ENCODE measurements around the gene ST3GAL3.
A peak's percentile ranks its signal among the peaks of the same experiment; 100 is the strongest.

The ST3GAL3 gene

DNA sequence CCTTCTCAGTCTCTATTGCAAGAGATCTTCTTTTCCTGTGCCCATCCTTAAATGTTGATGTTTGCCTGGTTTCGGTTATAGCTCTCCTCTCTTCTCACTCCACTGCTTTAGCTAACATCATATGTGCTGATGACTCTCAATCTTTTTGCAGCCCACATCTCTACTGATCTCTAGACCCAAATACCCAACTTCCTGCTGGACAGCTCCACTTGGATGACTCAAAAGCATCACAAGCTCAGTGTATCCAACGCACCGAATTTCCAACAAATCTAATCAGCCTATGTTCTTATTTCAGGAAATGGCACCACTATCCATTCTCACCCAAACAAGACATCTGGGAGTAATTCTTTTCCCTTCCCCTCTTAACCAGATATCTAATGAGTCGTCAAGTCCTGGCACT, 147.1 kb downstream of the ST3GAL3 start:
- DNase-seq = no peak

DNA sequence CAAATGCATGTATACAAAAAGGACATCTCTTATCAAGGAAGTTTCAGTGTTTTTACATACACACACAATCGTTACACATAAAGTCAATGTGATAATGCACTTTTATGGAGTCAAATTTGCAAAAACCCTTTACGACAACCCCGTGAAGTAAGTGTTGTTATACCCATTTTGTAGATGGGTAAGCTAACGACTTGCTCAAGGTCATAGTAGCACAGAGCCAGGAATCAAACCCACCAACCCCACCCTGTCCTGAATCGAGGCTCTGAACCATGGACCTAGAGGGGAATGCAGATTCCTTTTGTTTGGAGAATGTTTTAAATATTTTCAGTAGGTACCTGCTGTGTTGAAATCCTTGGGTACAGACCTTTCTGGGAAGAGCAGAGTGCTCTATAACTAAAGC, 148.9 kb downstream of the ST3GAL3 start:
- no peak for DNase-seq

DNA sequence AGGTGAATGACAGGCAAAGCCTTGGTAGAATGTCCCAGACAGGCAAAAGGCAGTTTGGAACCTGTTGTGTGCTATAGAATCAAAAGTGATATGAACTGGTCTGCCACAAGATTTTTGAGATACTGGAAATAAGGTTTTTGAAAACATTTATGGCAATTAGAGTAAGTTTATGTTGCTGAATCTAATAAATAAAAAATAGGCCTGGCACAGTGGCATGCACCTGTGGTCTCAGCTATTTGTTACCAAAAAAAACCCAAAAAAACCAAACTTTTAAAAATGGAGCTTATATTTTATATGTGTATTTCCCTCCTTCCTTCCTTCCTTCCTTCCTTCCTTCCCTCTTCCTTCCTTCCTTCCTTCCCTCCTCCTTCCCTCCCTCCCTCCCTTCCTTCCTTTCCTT, 149.8 kb downstream of the ST3GAL3 start:
- DNase-seq = no peak

DNA sequence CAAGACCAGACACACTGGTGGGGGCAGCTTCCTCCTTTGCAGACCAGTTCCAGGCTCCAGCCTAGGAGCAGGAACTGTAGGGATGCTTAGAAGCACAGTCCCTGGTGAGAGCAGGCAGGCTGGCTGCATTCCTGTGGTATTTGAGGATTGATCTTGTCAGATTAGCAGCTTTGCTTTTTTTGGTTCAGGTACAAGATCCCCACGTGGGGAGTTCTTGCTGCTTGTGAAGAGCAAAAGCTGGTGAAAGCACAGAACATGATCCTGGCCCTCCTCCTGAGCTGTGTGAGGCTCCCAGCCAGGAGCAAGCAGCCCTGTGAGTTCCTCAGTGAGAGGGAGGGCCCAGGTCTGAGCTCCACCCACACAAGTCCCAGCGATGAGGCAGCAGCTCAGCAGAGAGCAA, 151.0 kb downstream of the ST3GAL3 start:
- DNase-seq = peak in 1 of 2 experiments; percentile 48

DNA sequence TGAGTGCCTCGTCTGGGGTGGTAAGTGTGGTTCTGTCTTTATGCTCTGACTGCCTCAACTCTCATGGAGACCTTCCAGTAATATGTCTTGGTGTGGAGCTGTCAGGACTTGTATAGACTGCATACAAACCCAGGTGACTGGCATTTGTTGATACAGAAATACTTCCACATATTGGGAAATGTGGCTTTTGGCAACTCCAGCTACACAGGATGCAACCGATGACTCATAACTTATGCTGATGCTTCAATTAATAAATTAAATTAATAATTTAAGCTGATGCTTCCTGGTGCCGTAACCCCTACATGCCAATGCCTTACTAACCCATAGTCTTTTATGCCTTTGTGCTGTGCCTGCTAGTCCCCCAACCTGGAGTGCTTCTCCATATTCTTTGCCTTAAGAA, 154.0 kb downstream of the ST3GAL3 start:
- no peak for DNase-seq

DNA sequence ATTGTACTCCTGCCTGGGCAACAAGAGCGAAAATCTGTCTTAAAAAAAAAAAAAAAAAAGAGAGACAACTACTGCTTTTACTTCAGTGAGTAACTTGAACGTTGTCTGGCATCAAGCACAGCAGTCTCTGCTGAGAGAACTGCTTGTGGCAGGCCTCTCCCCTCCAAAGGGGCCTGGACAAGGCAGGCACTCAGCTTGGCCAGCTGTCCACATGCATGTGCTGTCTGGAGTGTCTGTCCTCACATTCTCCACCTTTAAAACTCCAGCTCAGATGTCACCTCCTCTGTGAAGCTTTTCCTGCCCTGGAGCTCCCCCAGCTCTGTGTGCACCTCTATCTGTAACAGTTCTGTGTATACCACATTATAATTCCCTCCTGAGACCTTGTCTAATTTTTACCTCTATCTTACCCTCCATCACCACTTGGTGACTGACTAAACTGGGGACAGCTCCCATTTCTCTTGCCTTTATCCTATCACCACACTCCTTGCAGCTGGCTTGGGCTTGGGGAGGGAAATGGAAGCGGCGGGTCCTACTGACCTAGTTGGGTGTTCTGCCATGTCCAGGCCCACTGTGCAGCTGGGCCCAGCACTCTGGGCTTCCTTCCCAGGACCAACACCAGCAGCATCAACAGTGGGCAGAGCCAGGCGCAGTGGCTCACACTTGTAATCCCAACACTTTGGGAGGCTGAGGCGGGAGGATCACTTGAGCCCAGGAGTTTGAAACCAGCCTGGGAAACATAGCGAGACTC, 154.8 kb downstream of the ST3GAL3 start:
- no peak for DNase-seq

DNA sequence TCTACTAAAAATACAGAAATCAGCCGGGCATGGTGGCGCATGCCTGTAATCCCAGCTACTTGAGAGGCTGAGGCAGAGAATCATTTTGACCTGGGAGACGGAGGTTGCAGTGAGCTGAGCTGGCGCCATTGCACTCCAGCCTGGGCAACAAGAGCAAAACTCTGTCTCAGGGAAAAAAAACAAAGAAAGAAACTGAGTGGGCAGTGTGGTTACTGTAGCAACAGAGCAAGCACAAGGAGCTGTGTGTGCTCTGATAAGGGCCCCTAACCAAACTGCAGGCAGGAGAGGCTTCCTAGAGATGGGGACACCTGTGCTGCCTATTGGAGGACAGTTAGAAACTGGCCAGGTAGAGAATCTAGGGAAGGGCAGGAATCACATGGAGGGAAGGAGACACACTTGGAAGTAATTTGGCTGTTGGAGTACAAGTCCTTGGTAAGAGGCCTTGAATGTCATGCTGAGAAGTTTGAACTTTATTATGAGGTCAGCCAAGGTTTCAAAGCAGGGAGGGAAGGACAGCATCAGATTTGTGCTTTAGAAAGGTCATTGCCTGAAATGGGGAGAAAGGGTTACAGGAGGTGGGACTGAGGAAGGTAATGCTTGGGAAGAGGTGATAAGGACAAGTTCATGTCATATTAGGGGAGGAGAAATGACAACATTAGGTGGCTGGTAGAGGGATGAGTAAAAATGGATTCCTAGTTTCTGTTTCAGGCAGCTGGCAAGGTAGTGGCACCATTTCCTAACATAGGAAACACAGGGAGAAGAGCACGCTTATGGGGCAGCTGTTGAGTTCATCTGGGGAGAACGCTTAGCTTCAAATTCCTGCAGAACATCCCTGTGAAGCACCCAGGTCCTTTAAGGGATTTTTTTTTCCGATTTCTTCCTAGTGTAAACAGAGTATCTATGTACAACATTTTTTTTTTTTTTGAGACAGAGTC, 157.0 kb downstream of the ST3GAL3 start:
- no peak for DNase-seq

DNA sequence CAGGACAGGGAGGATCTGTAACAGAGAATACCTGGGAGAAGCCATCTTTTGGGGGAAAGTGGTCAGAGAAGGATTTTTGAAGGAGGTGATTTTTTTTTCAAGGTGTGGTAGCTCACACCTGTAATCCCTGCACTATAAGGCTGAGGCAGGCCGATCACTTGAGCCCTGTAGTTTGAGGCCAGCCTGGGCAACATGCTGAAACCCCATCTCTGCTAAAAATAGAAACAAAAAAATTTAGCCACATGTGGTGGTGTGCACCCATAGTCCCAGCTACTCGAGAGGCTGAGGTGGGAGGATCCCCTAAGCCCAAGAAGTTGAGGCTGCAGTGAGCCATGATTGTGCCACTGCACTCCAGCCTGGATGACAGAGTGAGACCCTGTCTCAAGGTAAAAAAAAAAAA, 158.9 kb downstream of the ST3GAL3 start:
- no peak for DNase-seq

DNA sequence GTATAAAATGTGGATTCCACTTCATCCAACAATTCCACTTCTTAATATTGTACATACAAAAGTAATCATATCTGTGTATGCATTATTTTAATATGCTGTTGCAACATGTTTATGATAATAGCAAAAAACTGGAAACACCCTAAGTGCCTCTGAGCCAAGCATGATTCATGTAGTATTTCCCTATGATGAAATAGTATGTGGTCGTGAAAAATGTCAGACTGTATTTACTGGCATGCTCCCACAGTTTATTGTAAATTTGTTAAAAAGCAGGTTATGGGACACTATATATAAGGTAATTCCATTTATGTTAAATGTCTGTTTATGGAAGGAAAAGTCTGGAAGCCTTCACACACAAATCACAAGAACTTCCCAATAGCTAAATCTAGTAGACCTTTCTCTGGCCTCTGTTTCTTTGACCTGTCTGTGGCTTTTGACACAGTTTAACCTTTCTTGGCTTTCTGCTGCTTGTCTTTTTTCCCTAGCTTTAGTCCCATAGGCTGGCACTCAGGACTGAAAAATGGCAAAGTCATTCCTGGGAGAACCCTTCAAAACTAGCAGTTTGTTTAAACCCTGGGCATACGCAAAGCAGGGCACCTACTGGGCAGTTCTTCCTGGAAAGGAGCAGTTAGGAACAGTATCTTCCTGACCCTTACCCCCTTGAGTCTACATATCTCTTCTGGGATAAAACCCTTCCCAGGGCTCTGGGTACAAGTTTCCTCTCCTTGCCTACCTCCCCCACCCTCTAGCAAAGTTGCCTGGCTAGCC, 160.8 kb downstream of the ST3GAL3 start:
- DNase-seq = no peak

DNA sequence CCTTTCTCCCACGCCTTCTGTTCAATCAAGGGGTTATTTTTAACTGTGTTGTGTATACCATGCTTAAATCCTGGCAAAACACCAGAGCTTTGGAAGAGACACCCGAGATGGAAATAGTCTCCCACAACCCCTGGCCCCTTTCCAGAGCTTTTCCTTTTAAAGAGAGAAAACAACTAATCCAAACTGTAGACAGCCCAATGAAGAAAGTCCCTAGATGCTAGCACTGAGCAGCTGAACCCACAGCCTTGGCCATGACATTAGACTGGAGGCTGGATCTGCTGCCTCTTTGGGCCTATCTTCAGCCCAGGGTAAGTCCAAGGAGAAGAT, 161.4 kb downstream of the ST3GAL3 start:
- no peak for DNase-seq

DNA sequence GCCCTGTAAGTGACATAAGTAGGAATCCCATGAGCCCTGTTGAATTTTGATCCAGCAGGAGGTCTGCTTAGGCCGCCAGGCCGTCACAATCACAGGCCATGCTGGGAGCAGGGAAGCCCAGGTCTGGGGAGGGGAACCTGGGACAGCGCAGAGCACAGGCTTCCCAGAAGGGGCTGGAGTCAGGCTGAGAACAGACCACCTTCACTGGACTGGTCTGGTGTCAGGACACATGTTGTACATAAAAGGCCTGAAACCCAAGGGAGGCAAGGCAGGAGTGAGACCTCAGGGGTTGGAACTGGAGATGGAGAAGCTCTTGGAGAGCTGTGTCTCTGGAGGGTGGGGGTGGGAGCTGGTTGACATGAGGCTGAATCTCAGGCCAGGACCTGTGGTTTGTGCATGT, 163.0 kb downstream of the ST3GAL3 start:
- no peak for DNase-seq

DNA sequence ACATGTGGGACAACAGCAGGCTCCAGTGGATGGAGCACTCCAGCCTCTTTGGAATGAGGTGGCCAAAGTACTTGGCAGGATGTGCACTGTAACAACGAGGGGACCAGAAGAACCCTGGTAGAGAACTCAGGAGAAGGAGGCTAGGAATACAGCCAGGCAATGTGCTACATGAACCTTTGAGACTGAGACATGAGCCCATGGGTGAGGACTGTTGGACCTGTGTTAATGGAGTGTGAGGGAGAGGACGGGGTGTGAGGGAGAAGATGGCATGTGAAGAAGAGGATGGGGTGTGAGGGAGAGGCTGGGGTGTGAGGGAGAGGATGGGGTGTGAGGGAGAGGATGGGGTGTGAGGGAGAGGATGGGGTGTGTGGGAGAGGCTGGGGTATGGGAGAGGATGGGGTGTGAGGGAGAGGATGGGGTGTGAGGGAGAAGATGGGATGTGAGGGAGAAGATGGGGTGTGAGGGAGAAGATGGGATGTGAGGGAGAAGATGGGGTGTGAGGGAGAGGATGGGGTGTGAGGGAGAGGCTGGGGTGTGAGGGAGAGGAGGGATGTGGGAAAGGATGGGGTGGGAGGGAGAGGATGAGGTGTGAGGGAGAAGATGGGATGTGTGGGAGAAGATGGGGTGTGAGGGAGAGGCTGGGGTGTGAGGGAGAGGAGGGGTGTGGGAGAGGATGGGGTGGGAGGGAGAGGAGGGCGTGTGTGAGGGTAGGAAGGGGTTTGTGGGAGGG, 164.0 kb downstream of the ST3GAL3 start:
- DNase-seq = no peak

DNA sequence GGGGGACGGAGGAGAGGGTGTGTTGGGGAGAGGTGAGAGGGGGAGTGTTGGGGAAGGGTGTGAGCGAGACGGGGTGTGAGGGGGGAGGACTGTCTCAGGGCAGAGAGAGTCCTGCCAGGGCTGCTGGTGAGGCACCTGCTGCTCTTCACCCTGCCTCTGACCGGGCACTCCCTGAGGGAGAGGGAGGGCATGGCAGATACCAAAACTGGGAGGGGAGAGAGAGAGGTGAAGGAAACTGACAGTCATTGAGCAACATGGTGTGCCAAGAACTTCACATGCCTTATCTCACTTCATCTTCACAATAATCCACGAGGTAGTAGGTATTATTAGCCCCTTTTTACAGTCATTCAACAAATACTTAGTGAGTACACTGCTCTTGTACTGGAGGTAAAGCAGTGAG, 164.9 kb downstream of the ST3GAL3 start:
- no peak for DNase-seq

DNA sequence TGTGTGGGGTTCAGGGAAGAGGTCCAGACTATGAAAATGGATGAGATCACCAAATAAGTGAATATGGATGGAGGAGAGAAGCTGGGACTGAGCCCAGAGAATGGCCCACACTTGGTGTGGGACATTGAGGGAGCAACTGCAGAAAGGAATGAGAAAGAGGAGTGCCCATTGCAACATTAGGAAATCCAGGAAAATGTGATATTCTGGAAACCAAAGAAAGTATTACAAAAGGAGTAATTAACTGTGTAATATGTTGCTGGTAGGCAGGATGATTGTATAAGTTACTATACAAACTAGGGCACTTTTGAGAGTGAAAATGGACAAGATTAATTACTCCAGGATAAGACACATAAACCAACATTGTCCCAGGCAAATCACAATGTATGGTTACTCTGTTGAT, 166.5 kb downstream of the ST3GAL3 start:
- no peak for DNase-seq

DNA sequence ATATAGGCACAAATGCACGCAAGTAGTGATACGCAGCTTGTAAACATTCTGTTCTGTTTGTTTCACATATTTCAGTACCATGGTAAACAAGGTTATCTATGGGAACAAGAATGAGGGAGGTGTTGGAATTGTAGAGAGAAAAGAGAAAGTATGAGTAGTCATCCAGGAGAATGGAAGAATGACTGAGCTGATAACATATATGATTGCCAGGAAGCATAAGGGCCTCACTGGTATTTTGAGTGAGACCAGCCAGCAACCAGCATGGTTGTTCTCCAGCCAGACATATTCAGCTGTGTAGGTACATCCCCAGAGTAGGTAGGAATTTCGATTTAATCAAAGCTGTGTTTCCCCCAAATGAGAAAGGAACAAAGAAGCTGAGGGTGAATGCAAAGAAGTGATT, 167.4 kb downstream of the ST3GAL3 start:
- DNase-seq = no peak

DNA sequence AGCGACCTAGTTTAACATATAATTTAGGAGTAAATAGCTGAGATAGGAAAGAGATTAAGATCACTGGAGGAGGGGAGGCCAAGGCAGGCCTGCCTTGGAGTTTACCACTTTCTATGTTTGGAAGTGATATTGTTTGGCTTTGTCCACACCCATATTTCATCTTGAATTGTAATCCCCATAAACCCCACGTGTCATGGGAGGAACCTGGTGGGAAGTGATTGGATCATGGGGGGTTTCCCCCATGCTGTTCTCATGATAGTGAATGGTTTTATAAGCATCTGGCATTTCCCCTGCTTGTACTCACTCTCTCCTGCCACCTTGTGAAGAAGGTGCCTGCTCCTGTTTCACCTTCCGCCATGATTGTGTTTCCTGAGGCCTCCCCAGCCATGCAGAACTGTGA, 168.0 kb downstream of the ST3GAL3 start:
- no peak for DNase-seq

DNA sequence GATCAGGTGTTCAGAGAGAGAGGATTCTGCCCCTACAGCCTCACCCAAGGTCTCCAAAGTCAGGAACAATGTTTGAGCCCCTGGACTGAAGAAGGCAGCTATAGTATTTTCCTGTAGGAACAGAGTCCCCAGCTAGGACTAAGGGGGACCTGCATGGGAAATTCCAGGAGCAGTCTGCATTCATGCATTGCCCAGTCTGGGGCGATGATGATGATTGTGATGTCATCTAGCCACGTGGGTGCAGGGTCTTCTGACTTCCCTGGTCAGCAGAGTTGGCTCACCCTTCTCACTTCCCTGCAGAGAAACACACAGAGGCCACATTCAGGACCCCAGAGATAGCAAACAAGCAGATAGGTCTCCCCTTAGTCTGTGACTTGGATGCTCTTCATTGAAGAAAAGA, 169.8 kb downstream of the ST3GAL3 start:
- DNase-seq = no peak

DNA sequence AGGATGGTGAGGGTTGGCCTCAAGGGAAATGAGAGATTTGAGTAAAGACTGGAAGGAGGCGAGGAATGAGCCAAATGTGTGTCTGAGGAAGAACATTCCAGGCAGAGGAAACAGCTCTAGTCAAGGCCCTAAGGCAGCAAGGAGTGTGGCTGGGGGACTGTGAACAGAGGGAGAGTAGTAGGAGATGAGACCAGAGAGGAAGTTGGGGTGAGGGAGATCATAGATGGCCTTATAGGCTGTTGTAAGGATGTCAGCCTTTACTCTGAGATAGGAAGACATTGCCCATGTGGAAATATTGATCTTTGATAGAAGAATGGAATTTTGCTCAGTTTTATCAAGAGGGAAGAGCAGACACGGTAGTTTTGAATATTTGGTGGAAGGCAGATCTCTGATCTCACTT, 171.1 kb downstream of the ST3GAL3 start:
- no peak for DNase-seq

DNA sequence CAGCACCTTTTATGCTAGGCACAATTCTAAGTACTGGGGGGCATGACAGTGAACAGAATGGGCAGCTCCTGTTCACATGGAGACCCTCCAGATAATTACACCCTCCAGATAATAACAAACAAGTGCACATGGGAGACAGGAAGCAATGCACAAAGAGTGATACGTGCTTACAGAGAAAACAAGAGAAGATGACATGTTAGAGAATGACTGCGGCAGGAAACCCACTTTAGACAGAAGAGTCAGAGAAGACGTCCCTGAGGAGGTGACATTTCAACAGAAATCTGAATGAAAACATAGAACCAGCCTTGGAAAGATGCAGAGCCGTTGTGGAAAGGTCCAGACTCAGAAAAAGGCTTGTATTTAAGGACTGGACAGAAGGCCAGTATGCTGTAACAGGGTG, 171.5 kb downstream of the ST3GAL3 start:
- no peak for DNase-seq

DNA sequence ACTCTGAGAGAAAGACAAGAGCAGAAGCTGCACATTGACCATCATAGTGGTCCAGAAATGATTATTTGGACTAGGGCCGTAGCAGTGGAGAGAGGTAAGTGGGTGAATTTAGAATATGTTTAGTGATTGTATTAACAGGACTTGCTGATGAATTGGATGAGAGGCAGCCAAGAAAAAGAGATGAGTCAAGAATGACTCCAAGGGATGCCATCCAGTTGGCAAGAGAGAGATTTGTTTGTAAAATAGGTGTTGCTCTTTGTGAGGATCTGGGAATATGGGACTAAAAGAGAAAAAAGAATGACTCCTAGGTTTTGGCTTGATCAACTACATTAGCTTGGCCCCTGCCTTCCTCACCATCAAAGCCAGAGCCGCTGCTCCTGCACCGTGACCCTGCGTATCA, 172.1 kb downstream of the ST3GAL3 start:
- no peak for DNase-seq

DNA sequence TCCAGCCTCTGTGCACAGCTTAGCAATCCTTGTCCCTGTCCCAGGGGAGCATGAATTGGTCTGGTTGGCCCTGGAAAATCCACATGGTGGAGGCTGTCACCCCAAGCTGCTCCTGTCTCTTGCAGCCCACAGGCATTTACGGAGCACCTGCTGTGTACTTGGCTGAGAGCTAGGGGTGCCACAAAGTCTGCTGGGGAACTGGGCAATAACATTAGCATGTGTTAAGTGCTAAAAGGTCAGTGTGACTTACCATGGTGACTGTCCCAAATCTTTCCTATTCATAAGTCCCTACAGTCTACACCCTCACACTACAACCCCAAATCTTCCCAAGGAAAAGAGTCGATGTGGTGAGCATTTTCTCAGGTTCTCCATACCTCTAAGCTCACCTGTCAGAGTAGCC, 172.7 kb downstream of the ST3GAL3 start:
- no peak for DNase-seq

DNA sequence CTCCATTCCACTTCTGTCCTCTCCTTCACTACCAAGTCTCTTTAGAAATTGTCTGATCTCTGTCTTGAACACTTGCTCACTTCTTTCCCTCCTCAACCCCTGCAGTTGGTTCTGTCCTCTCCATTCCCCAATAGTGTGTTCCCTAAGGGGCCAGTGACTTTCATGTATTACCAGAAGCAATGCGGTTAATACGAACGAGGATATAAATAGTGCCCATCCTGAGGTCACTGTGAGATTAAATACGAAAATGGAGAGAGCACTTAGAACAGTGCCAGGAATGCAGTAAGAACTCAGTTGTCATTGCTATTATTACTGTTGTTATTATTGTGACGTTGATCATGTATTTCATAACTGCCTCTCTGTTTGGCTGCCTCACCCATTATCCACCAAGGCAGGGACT, 173.3 kb downstream of the ST3GAL3 start:
- DNase-seq = no peak

DNA sequence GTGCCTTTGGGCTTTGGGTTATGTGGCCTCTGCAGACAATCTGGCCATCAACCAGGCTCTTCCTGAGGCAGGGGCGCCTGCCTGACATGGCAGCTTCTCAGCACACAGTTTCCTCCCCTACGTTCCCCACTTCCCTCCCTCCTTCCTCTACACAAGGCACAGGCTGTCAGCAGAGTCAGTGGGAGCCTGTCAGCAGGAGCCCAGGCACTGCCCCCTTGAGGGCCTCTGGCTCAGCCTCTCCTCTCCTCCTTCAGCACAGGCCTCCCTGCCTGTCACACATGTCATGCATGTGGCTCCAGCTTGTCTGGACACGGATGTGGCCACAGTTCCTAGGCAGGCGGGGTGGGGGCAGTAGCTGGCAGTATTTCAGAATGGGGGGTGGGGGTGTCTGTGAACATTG, 174.1 kb downstream of the ST3GAL3 start:
- DNase-seq = no peak

Measured in NCI-H187 (cell line).